ENCODE data around the gene PLCB4.

PLCB4 gene

DNA sequence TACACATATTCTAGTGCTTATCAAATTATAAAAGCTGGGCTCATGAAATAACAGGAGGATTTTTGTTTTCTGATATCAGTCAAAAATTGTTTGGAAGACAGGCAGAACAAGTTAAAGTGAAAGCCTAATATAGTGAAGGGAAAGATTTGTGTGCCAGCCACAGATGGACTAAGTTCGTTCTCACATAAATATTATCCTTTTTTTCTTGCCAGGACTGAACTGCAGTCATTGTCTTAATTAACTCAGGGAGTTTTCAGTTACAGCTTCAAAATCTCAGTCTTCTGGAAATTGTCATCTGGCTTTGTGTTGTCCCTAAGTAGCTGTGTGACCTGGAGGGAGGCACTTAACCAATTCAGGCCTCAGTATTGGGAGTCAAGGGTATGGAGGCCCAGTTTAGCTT lies 40.7 kb downstream of the PLCB4 start:
- DNase-seq, result no peak

DNA sequence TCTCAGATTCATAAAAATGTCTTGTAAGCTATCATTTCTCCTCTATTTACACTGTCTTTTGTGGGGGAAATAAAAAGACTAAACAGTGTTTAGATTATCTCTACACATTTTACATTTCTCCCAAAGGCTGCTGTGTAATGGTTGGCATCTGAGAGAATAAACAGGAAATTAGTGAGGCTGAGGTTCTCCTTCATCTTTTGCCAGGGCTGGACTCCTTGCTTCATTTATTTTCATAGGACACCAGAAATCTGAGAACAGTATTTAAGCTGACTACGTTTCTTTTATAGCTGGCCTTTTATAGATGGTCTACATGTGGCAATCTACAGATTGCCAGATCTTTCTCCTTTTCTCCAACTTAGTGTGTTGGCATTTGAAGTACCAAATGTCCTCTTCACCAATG lies 41.5 kb downstream of the PLCB4 start:
- peak in 1 of 2 experiments; percentile 33 for DNase-seq

DNA sequence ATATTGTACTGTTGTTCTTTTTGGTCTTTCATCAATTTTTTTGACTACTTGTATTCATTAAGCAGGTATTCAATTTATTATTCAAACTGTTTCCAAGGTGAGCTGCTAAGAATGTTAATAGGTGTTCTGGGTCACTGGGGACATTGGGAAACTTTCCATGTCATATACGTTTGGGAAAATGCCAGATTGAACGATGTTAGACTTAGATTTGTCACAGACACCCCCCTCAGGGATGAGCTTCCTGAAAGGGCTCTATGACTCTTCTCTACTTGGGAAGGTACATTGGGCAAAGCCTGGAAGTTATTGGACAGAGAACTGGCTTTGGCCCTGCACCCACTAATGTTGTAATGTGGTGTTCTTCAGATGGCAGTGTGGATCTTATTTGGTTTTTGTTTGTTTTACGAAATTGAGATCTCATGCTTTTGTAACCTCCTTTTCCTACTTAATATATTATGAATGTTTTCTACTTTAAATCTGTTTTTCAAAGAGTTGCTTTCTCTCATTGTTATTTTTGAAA lies 42.1 kb downstream of the PLCB4 start:
- DNase-seq, result peak in 1 of 2 experiments; percentile 10

DNA sequence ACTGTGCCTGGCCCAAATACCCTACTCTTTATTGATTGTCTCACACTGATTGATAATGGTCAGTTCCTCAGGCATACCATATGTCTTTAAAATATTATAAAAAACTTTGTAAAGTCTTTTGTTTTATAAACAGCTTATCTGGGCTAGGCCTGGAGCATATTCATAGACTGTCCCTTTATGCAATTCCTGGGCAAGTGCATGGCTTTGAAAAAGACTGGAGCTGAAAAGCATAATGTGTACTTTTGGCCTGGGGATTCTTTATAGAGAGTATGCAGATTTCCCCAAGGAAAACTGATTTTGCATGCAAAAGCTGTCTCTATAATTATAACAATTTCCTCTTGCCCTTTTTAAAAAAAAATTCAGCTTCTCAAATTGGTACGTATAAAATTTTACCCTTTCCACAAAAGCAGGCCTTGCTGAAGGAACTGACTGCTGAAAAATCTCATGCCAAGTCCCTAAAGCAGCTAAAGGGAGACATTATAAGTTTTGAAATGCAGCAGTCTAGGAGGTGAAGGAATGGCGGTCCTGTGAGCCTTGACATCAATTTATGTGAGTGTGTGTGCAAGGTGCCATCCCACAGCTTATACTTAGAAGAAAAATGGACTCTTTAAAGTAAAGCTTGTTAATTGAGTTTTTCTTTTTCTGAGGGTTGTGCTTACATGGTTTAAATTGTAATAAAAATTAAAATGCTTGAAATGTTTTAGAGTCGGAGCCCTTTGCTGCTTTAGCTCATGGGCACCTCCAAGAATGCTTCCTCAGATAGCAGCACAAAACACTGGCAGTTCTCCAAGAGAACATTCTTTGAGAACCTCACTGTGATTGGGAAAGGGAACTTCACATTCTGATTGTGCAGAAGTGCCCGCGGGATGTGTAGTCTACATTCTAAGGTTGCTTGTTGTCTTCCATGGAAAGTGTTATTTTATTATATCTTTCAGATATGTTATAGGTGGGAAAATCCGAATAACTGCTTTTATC lies 43.9 kb downstream of the PLCB4 start:
- no peak for DNase-seq

DNA sequence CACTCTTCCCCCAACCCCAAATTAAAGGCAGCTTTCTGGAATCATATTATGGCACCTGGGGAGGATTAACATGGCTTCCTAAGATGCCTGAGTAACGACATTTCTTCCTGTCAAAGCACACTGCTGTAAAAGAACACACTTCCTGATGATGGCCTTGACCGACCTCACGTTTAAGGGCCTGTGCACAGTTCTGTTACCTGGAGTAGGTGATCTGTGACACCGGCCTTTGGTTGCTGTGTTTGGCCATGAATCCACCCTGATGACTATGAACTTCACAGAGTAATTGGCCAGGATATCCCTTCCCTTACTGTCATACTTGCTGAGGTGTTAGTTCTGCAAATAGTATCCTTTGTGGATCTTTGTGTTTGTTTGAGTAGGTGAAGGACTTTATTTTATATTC lies 45.8 kb downstream of the PLCB4 start:
- peak in 1 of 2 experiments; percentile 12 for DNase-seq

DNA sequence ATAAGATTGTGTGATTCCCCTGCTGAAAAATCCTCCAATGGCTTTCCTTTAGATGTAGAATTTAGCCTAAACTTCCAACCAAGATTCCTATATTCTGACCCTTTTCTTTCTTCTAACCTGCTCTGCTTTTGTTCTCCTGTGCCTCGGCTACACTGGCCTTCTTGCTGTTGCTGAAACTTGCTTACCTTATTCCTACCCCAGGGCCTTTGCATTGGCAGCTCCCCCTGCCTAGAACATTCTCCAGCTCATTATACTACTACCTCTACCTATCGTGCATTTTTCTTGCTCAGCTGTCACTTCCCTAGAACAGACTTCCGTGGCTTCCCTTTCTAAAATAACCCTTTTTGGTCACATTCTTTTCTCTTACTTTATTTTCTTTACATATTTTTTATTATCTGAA lies 48.7 kb downstream of the PLCB4 start:
- DNase-seq, result no peak

DNA sequence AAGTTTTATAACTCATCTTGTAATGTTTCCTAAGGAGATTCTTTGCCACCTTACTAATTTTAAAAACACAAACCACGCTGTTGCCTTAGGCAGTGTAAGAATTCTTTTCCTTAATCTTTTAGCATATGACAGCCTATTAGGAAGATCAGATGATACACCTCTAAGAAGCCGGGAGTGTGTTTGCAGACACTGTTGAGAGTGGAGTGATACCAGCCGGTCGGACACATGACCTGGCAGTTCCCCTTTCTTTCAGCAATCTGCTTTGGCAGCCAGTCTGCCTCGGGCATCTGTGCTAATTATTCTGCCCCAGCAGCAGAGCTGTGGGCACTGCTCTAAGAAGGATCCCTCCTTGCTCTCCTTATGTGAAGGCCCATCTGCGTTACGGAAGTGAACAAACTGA lies 50.9 kb downstream of the PLCB4 start:
- peak; percentile 19 to 54 for DNase-seq

DNA sequence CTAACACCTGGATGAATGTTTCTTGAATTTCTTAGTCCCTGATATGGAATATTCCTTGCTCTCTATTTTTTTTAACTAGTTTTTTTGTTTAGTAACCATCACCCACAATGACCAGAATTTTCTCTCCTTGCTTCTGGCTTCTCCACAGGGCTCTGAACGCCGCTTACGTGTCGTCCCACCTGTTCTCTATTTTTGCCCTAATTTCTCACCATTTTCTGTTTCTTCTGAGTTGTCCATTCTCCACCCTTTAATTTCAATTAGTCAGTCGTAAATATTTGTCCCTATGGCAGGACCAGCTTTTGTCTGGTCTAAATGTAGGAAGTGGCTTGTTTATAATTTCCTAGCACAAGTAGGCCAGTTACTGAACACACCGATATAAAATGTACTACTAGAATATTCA lies 52.3 kb downstream of the PLCB4 start:
- no peak for DNase-seq

DNA sequence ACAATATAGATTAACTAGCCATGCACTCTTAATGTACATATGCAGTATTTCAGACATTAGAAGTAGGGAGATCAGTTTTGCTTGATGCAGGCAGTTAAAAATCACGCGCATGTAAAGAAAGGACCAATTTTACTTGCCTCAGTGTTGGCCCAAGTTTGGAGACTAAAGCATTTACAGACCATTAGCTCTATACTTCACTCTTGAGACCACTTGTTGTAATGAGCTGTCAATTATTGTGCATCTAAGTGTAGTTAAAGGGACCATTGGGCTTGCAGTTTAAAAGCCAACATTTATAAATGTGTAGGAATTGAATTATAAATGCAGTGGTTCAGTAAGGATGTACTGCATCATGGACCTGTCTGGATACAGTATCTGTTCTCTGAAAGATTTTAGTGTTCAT lies 53.7 kb downstream of the PLCB4 start:
- no peak for DNase-seq

DNA sequence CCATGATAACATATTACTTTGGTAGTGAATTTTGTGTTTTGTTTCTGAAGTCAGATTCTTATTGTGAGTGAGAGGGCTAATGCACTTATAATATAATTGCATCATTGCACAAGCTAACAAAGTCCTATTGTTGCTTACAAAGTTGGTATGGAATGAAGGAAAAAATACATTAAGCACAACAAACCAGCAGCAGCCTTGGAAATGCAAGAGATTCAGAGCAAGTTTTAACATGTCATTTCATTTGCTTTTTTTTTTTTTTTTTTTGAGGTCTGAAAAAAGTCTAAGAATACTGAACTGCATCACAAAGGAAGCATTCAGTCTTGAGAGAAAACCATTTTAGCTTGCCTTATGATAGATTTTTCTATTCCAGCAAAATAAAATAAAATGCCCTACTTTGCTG lies 57.6 kb downstream of the PLCB4 start:
- DNase-seq, result no peak

DNA sequence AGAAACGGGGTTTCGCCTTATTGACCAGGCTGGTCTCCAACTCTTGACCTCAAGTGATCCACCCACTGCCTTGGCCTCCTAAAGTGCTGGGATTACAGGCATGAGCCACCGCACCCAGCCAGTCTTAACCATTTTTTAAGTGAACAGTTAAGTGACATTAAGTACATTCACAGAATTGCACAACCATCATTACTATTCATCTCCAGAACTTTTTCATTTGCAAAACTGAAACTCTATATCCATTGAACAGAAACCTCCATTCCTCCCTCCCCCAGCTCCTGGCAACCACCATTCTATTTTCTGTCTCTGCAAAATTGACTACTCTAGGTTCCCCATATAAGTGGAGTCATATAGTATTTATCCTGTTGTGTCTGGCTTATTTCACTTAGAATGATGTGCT lies 59.7 kb downstream of the PLCB4 start:
- DNase-seq, result no peak

DNA sequence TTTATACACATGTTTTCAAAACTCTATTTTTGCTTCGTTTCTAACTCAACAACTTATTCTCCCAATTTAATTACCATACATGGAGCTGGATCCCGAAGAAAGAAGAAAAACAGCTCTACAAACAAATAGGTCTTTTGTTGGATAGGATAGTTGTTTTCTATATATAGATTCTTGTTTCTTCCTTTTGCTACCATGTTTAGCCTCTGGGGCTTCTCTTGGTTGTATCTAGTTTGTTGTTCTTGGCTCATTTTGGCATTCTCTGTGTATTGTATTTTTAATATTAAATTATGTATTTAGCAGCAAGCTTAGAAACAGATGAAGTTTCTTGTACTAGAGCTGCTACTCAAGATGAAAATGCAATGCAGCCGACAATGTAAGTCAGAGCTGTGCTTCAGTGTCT lies 60.9 kb downstream of the PLCB4 start:
- DNase-seq, result no peak

DNA sequence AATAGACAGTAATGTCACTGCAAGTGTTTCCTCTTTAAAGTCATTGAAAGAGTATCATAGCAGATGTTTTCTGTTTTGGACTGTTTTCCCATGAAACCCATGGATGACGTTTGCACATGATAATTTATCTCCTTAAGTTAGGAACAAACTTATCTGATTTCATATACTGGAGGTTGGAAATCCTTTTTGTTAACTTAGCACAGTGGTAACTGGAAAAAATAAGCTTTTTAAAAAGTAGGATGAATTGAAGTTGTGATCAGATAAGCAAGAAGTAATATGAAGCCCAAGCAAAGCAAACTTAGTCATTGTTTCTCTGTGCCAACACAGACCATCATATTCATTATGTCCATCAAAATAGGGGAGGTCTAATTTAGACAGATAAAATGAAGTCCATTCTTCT lies 61.6 kb downstream of the PLCB4 start:
- DNase-seq, result no peak

DNA sequence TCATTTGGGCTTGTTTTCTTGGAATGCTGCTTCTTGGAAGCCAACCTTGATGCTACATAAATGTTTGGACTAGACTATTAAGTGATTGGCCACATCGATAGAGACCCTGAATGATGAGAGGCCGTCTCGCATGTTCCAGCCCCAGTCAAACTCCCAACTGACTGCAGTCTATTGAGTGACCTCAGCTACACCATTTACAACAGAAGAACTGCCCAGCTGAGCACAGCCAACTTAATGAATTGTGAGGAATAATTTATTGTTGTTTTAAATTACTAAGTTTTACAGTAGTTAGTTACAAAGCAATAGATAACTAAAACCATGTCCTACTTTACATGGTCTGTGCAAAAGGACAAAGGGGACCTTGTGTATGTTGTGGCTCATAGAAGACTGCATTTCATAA lies 63.0 kb downstream of the PLCB4 start:
- DNase-seq, result no peak

DNA sequence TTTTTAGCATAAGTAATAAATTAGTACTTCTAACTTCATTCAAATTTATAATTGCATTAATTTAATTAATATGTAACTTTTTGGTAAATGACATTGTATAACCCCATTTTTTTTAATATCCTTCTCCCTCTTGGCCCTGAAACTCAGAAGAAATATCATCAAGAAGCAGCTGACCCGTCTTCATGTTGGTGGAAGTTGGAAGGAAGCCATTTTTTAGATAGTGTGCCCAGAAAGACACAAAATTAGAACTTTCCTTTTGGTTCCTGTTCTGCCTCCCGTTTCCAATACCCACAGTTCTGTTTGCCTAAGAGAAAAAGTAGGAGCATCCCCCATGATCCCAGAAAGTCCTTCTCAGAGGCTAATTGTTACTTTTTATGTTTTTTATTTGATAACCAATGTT lies 65.5 kb downstream of the PLCB4 start:
- no peak for DNase-seq

DNA sequence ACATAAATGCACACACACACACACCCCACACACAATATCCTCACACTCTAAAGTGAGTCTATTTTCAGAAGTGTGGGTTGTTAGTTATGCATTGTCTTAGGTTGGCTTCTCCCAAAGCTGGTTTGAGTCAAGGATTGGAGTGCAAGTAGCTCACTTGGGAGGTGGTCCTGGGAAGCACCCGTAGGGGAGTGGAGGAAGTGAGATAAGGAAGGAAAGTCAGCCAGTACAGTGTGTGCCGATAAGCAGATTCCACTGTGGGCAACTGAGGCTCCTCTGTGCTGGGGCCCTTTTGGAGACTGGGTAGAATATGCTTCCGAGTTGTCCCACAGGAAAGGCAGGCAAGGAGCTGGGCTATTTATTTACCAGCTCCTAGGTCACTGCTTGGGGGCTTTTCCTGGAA lies 67.2 kb downstream of the PLCB4 start:
- DNase-seq, result no peak

DNA sequence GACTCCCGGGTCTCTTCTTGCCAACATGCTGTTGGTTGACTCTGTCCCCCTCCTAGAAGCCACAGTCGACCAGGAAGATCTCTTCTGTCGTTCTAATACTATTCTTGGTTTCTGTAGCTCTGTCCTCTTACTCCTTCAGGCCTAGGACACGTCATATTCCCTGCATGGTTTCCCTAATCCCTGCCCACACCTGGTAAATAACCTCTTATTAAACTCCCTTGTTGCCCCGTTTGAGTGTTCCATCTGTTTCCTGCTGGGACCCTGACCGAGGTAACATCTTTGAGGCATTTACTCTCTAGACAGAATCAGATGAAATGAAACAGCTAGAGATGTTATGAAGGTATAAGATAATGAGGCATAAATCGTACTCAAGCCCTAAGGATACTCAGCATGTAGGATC lies 68.1 kb downstream of the PLCB4 start:
- peak; percentile 41 to 60 for DNase-seq

DNA sequence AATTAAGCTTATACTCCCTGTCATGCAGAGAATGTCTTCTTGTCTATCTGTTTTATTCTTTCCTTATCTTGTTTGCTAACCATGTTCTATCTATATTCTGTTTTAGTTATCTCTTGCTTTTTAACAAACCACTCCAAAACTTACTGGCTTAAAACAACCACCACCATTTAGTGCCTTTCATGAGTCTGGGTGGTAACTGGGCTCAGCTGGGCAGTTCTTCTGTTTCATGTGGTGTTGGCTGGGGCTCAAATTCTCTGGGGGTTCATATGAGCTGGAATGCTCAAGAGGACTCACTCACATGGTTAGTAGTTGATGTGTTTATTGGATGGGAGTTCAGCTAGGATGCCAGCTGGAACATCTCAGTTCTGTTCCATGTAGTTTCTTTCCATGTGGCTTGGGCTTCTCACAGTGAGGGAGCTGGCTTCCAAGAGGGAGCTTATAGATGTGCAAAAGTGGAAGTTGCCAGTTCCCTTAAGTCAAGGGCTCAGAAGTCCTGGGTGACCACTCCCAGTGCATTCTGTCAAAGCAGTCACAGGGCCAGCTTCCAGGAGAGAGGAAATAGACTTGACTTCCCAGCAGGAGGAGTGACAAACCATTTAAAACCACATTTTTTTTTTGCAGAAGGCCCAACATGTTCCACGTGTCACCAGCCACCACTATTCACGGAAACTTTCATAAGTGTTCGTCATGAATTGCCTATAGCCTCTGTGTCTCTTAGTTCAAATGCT lies 70.4 kb downstream of the PLCB4 start:
- DNase-seq, result no peak

DNA sequence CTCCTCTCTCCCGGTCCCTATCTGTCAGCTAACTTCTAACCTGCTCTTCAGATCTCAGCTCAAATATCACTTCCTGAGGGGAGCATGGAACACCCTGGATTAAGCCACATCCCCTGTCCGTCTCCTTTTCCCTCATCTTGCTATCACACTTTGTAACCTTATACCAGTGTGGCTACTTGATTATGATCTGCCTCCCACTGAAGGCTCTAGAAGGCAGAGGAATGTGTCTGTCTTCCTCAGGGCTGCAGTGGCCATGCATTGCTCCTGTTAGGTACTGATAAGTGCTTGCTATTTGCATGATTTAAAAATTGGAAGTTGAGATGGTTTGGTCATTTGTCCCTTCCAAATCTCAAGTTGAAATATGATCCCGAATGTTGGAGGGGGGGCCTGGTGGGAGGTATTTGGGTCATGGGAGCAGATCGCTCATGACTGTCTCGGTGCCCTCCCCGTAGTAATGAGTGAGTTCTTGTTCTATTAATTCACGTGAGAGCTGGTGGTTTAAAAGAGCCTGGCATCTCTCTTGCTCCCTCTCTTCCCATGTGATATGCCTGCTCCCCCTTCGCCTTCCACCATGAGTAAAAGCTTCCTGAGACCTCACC lies 71.4 kb downstream of the PLCB4 start:
- no peak for DNase-seq

DNA sequence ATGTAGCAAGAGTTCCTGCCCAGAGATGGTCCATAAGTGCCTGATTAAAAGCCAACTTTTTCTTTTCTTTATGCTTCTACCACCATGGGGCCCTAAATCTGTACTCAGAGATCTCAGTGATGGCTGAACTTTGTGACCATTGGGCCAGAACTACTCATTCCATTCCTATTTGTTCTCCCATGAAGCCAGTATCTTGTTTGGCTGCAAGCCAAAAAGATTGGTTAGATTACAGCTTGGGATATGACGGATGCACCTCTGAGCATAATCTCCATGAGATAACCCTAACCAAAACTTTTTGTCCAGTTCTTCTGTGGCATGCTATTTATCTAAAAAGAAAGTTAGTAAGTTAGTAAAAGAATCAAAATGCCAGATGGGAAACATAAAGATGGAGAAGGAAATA lies 72.2 kb downstream of the PLCB4 start:
- DNase-seq, result no peak

DNA sequence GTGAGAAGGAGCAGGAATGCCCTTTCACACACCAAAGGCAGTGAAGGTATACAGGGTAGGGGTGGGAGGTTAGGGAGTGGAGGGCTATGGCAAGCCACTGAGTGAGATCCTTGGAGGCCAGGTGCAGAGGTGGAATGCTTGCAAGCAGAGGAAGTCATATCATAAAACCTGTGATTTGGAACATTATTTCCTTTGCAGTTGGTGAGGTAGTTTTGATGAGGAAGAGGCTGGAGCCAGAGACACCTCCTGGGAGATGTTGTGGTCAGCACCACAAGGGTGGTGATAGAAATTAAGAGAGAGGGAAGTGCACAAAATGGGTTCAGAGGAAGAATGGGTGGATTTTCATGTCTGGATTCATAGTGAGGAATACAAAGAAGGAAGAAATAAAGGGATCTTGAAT lies 73.0 kb downstream of the PLCB4 start:
- no peak for DNase-seq

DNA sequence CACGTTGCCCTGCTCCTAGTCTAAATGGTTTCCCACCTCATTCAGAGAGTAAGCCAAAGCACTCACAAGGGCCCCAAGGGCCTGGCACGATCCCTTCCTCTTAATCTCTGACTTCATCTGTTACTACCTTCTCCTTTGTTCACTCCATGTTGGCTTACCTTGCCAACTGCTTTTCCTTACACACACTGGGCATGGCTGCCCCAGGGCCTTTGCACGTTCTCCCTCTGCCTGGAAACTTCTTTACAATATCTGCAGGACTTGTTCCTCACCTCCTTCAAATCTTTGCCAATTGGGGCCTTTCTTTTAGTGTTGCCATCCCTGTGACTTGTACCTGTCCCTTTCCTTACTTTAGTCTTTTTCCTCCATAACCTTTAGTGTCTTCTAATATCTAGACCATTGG lies 73.9 kb downstream of the PLCB4 start:
- DNase-seq, result no peak

DNA sequence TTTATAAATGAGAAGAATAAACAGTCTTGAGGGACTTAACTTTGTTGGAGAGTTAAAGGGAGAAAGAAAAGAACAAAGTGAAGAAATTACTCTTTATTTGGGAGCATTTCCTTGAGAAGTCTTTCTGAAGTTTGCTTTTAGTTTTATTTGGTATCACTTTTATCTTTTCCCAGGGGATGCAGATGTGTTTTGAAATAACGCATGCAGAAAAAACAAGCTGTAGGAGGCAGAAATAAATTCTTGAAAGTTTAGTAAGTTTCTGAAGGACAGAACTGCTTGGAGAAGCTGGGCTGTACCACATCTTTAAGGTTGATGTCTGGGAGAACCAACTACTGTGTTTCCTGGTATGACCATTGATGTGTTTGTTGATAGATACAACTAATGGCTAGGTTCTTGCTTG lies 75.0 kb downstream of the PLCB4 start:
- no peak for DNase-seq

DNA sequence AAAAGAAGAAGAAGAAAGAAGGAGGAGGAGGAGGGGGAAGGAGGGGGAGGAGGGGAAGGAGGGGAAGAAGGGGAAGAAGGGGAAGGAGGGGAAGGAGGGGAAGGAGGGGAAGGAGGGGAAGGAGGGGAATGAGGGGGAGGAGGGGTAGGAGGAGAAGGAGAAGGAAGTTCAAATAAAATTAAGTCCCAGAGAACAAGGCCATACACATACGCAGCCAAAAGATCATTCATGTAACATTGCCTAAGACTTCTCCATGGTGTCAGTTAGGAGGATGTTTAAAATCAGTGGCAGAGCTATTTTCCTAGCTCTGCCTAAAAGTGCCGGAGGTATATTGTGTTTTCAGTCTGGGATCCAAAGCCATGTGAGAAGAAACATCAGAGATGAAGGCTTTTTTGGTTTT lies 75.8 kb downstream of the PLCB4 start:
- no peak for DNase-seq
